Measurements from ENCODE around the gene CA10. TPM values are rescaled to one million over a fixed set of nuclear protein-coding genes. Genes with fewer than 3 reads are reported as not detected.

CA10 gene
- total and polyA plus RNA-seq, 4 donors: 30.0 to 130 (median 99.2) TPM

DNA sequence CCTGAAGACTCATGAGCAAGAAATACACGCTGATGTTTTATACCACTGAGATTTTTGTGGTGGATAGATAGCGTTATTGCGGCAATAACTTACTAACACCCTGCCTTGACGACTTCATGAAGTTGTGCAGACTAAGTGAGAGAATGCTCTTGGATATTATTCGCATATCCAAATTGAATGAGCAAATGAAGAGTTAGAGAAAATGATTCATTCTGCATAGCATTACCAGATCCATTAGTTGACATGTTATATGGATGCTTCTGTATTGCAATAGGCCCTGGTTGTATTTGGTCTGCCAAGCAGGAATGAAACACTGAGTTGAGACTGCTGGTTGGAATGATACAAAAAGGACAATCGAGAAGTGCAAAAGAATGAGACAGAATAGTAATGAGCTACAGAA lies 247.3 kb downstream of the CA10 start:
- no peaks in the 10 kb centered on the region for H3K27me3 ChIP-seq (ENCODE audit: control insufficient read depth, insufficient read depth, low read length)
- H3K27ac ChIP-seq (ENCODE audit: low read depth, low read length): no peak overlapping the region
- no peak for DNase-seq (ENCODE audit: low read depth in 4 of 6, low spot score in 6 of 6)
- H3K4me1 ChIP-seq (ENCODE audit: control insufficient read depth, insufficient read depth, low read length): no peaks in the 10 kb centered on the region
- H3K36me3 ChIP-seq (ENCODE audit: control insufficient read depth, insufficient read depth, low read length): no peaks in the 10 kb centered on the region
- 94% methylated on average over 3 of the region's 6 CpGs for WGBS (ENCODE audit: insufficient coverage)
- no peak overlapping the region for H3K4me3 ChIP-seq (ENCODE audit: low read depth, low read length)
- H3K9me3 ChIP-seq (ENCODE audit: control insufficient read depth, insufficient read depth, low read length): no peaks in the 10 kb centered on the region

- Histone ChIP-seq H3K4me3 (ENCODE audit: low read depth, low read length) (no peak overlapping the region), H3K4me1 (ENCODE audit: control insufficient read depth, insufficient read depth, low read length) (no peaks in the 10 kb centered on the region), H3K27me3 (ENCODE audit: control insufficient read depth, insufficient read depth, low read length) (no peaks in the 10 kb centered on the region), H3K36me3 (ENCODE audit: control insufficient read depth, insufficient read depth, low read length) (no peaks in the 10 kb centered on the region), H3K9me3 (ENCODE audit: control insufficient read depth, insufficient read depth, low read length) (no peaks in the 10 kb centered on the region), H3K27ac (ENCODE audit: low read depth, low read length) (no peak overlapping the region)
- WGBS (ENCODE audit: insufficient coverage): 86% methylated on average over 1 of the region's 3 CpGs
- no peak for DNase-seq (ENCODE audit: low read depth in 4 of 6, low spot score in 6 of 6)
Observed at GRCh38 chr17:51909971-51910370, 248.5 kb downstream of the CA10 start.

- no peak overlapping the region for H3K27ac ChIP-seq (ENCODE audit: low read depth, low read length)
- peak in 1 of 6 donors; percentile 30 for DNase-seq (ENCODE audit: low read depth in 4 of 6, low spot score in 6 of 6)
- no peaks in the 10 kb centered on the region for H3K27me3 ChIP-seq (ENCODE audit: control insufficient read depth, insufficient read depth, low read length)
- WGBS (ENCODE audit: insufficient coverage): 86% methylated on average over 2 of the region's 7 CpGs
- no peaks in the 10 kb centered on the region for H3K36me3 ChIP-seq (ENCODE audit: control insufficient read depth, insufficient read depth, low read length)
- H3K9me3 ChIP-seq (ENCODE audit: control insufficient read depth, insufficient read depth, low read length): no peaks in the 10 kb centered on the region
- H3K4me3 ChIP-seq (ENCODE audit: low read depth, low read length): no peak overlapping the region
- H3K4me1 ChIP-seq (ENCODE audit: control insufficient read depth, insufficient read depth, low read length): no peaks in the 10 kb centered on the region
Observed at GRCh38 chr17:51908841-51909537, 249.5 kb downstream of the CA10 start.

DNA sequence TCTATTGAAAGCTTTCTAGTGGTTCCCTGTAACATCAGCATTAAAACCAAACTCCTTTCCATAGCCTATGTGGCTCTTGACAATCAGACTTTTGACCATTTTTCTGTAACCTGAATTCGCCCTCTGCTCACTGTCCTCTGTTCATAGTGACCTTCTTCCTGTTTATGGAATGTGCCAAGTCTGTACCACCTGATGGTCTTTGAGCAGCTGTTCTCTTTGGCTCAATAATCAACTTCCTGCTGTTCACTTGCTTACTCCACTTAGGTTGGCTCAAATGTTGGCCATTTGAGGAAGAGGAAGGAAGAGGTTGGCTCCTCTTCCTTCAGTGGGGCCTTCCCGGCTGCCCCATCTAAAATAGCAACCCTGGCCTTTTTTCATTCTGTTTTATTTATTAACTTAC lies 251.5 kb downstream of the CA10 start:
- H3K4me1 ChIP-seq (ENCODE audit: control insufficient read depth, insufficient read depth, low read length): no peaks in the 10 kb centered on the region
- H3K27ac ChIP-seq (ENCODE audit: low read depth, low read length): no peak overlapping the region
- no peaks in the 10 kb centered on the region for H3K27me3 ChIP-seq (ENCODE audit: control insufficient read depth, insufficient read depth, low read length)
- 88% methylated on average over 1 of the region's 2 CpGs for WGBS (ENCODE audit: insufficient coverage)
- no peak for DNase-seq (ENCODE audit: low read depth in 4 of 6, low spot score in 6 of 6)
- no peaks in the 10 kb centered on the region for H3K36me3 ChIP-seq (ENCODE audit: control insufficient read depth, insufficient read depth, low read length)
- H3K4me3 ChIP-seq (ENCODE audit: low read depth, low read length): no peak overlapping the region
- H3K9me3 ChIP-seq (ENCODE audit: control insufficient read depth, insufficient read depth, low read length): no peaks in the 10 kb centered on the region

- Histone ChIP-seq H3K36me3 (ENCODE audit: control insufficient read depth, insufficient read depth, low read length) (no peaks in the 10 kb centered on the region), H3K27me3 (ENCODE audit: control insufficient read depth, insufficient read depth, low read length) (no peaks in the 10 kb centered on the region), H3K4me3 (ENCODE audit: low read depth, low read length) (no peak overlapping the region), H3K27ac (ENCODE audit: low read depth, low read length) (no peak overlapping the region), H3K9me3 (ENCODE audit: control insufficient read depth, insufficient read depth, low read length) (no peaks in the 10 kb centered on the region), H3K4me1 (ENCODE audit: control insufficient read depth, insufficient read depth, low read length) (no peaks in the 10 kb centered on the region)
- DNase-seq (ENCODE audit: low read depth in 4 of 6, low spot score in 6 of 6): no peak
- no CpG with 5 or more reads among the region's 3 CpGs for WGBS (ENCODE audit: insufficient coverage)
Observed at GRCh38 chr17:51904379-51904778, 254.1 kb downstream of the CA10 start.

DNA sequence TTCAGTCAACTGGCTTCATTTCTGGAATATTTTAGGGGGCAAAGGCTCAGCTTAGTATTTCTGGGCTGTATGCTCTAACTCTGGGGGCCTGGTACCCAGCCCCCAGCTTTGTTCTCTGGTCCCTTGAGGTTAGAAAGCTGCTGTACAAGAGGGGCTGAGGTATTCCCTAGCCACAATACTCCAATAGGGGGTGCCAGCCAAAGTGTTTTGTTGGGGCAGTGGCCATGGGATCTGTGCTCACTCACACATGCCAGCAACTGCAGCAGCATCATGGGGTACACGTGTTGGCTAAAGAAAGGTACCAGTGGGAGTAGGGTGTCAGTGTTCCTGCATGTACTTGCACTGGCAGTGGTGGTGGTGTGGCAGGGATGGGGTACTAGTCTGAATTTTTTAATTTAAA lies 257.3 kb downstream of the CA10 start:
- Histone ChIP-seq H3K27ac (ENCODE audit: low read depth, low read length) (no peak overlapping the region), H3K4me3 (ENCODE audit: low read depth, low read length) (no peak overlapping the region), H3K9me3 (ENCODE audit: control insufficient read depth, insufficient read depth, low read length) (no peaks in the 10 kb centered on the region), H3K4me1 (ENCODE audit: control insufficient read depth, insufficient read depth, low read length) (no peaks in the 10 kb centered on the region), H3K36me3 (ENCODE audit: control insufficient read depth, insufficient read depth, low read length) (no peaks in the 10 kb centered on the region), H3K27me3 (ENCODE audit: control insufficient read depth, insufficient read depth, low read length) (no peaks in the 10 kb centered on the region)
- no peak for DNase-seq (ENCODE audit: low read depth in 4 of 6, low spot score in 6 of 6)
- 57% methylated on average over 1 of the region's 1 CpG for WGBS (ENCODE audit: insufficient coverage)

DNA sequence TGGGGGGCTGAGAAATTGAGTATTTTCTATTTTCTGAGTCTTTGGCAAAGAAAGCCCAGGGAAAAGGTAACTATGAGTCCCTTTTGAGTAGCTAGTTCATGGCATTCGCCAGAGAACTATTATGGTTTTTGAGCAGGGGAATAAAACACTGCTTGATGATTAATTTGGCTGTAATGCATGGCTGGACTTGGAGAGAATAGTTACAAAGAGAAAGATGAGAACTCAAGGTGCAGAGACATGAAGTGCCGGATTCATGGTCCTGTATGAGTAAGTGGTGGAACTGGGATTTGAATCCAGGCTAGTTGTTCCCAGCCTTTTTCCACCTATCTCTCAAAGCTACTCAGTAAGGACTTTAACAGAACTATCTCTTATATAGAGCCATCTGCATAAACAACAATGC lies 266.6 kb downstream of the CA10 start:
- Histone ChIP-seq H3K27me3 (ENCODE audit: control insufficient read depth, insufficient read depth, low read length) (no peaks in the 10 kb centered on the region), H3K9me3 (ENCODE audit: control insufficient read depth, insufficient read depth, low read length) (no peaks in the 10 kb centered on the region), H3K4me1 (ENCODE audit: control insufficient read depth, insufficient read depth, low read length) (no peaks in the 10 kb centered on the region), H3K27ac (ENCODE audit: low read depth, low read length) (no peak overlapping the region), H3K36me3 (ENCODE audit: control insufficient read depth, insufficient read depth, low read length) (no peaks in the 10 kb centered on the region), H3K4me3 (ENCODE audit: low read depth, low read length) (no peak overlapping the region)
- no peak for DNase-seq (ENCODE audit: low read depth in 4 of 6, low spot score in 6 of 6)
- WGBS (ENCODE audit: insufficient coverage): 77% methylated on average over 1 of the region's 2 CpGs

- Histone ChIP-seq H3K36me3 (ENCODE audit: control insufficient read depth, insufficient read depth, low read length) (no peaks in the 10 kb centered on the region), H3K27me3 (ENCODE audit: control insufficient read depth, insufficient read depth, low read length) (no peaks in the 10 kb centered on the region), H3K4me3 (ENCODE audit: low read depth, low read length) (no peak overlapping the region), H3K4me1 (ENCODE audit: control insufficient read depth, insufficient read depth, low read length) (no peaks in the 10 kb centered on the region), H3K9me3 (ENCODE audit: control insufficient read depth, insufficient read depth, low read length) (no peaks in the 10 kb centered on the region), H3K27ac (ENCODE audit: low read depth, low read length) (no peak overlapping the region)
- no peak for DNase-seq (ENCODE audit: low read depth in 4 of 6, low spot score in 6 of 6)
- no CpG with 5 or more reads among the region's 1 CpG for WGBS (ENCODE audit: insufficient coverage)
Observed at GRCh38 chr17:51890710-51891109, 267.8 kb downstream of the CA10 start.

- WGBS (ENCODE audit: insufficient coverage): 78% methylated on average over 1 of the region's 2 CpGs
- Histone ChIP-seq H3K9me3 (ENCODE audit: control insufficient read depth, insufficient read depth, low read length) (no peaks in the 10 kb centered on the region), H3K4me3 (ENCODE audit: low read depth, low read length) (no peak overlapping the region), H3K27ac (ENCODE audit: low read depth, low read length) (no peak overlapping the region), H3K36me3 (ENCODE audit: control insufficient read depth, insufficient read depth, low read length) (no peaks in the 10 kb centered on the region), H3K27me3 (ENCODE audit: control insufficient read depth, insufficient read depth, low read length) (no peaks in the 10 kb centered on the region), H3K4me1 (ENCODE audit: control insufficient read depth, insufficient read depth, low read length) (no peaks in the 10 kb centered on the region)
- no peak for DNase-seq (ENCODE audit: low read depth in 4 of 6, low spot score in 6 of 6)
Observed at GRCh38 chr17:51888816-51889215, 269.7 kb downstream of the CA10 start.

DNA sequence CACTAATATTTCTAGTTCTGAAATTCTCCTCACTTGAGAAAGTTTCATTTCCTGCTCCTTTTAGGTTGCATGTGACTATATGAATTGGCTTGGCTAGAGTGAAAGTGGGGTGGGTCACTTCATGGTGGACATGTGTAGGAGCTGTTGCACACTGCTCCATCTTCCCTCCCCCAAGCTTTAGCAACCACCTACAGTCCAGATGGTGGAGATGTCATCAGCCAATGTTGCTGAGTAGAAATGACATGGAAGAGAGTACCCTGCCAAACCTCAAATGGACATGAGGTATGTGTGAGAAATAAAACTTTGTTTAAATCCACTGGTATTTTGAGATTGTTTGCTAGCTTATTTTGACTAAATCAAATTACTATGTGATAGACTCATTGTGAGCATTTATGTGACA lies 281.5 kb downstream of the CA10 start:
- Histone ChIP-seq H3K4me3 (ENCODE audit: low read depth, low read length) (no peak overlapping the region), H3K27me3 (ENCODE audit: control insufficient read depth, insufficient read depth, low read length) (no peaks in the 10 kb centered on the region), H3K4me1 (ENCODE audit: control insufficient read depth, insufficient read depth, low read length) (no peaks in the 10 kb centered on the region), H3K27ac (ENCODE audit: low read depth, low read length) (no peak overlapping the region), H3K36me3 (ENCODE audit: control insufficient read depth, insufficient read depth, low read length) (no peaks in the 10 kb centered on the region), H3K9me3 (ENCODE audit: control insufficient read depth, insufficient read depth, low read length) (no peaks in the 10 kb centered on the region)
- DNase-seq (ENCODE audit: low read depth in 4 of 6, low spot score in 6 of 6): no peak
